Adrenal gland (tissue), 5 donors: ENCODE data around the gene FADS2.

Source experiments
- POLR2A ChIP-seq, 2 donors: fragments of 450-650 bp; IDR thresholded peaks; one replicate each; pipeline ENCODE4 v1.6.1; 2017; ENCODE audit warnings: antibody characterized with exemption in 2 of 2, mild to moderate bottlenecking in 2 of 2, moderate library complexity in 1 of 2
- TF ChIP-seq, protein P1 (sequence below), 6 experiments: fragments of 450-650 bp in 4 of 6; fragments of 200-600 bp in 2 of 6; sonication (generic) in 1 of 6; IDR thresholded peaks; 1 replicate in 5 of 6; 2 replicates in 1 of 6; pipeline versions ENCODE4 v1.5.1 to v1.8.0; 2016 to 2021; ENCODE audit warnings: antibody characterized with exemption in 6 of 6, mild to moderate bottlenecking in 2 of 6, moderate library complexity in 1 of 6
- donor health status: DM: no; HTN: no; CAD: no.

DNA sequence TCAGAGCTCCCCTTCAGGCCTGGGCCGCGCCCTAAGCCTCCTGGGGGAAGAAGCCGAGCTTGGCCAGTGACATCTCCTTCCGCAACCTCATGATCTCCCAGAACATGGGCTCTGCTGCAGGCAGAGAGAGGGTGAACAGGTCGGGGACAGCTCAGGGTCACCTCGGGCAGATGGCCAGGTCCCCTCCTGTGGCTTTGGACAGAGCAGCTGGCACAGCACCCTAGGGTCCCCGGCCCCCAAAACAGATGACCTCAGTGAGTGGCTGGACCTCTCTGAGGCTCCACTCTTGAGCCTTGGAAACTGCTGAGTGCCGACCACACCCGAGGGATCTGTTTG, 70.1 kb downstream of the FADS2 start:
- TF ChIP-seq, protein P1, sequence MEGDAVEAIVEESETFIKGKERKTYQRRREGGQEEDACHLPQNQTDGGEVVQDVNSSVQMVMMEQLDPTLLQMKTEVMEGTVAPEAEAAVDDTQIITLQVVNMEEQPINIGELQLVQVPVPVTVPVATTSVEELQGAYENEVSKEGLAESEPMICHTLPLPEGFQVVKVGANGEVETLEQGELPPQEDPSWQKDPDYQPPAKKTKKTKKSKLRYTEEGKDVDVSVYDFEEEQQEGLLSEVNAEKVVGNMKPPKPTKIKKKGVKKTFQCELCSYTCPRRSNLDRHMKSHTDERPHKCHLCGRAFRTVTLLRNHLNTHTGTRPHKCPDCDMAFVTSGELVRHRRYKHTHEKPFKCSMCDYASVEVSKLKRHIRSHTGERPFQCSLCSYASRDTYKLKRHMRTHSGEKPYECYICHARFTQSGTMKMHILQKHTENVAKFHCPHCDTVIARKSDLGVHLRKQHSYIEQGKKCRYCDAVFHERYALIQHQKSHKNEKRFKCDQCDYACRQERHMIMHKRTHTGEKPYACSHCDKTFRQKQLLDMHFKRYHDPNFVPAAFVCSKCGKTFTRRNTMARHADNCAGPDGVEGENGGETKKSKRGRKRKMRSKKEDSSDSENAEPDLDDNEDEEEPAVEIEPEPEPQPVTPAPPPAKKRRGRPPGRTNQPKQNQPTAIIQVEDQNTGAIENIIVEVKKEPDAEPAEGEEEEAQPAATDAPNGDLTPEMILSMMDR (IDR thresholded peaks at IDR 0.05): no peak
- TF ChIP-seq POLR2A (IDR thresholded peaks at IDR 0.05): no peak
